Esophagus squamous epithelium (tissue), 5 donors: Measurements from ENCODE around the gene ZBBX. TPM values are rescaled to one million over a fixed set of nuclear protein-coding genes. Genes with fewer than 3 reads are reported as not detected.

Experiments used
- DNase-seq: peaks from one replicate; lab custom pipeline; 2025; lab: John Stamatoyannopoulos, UW
- H3K27ac ChIP-seq, 4 donors: fragments of 200-600 bp; sonication (generic); one replicate each; pipeline ENCODE4 v1.5.1; 2016 to 2019; ENCODE audit warnings: mild to moderate bottlenecking in 1 of 4
- H3K27me3 ChIP-seq, 4 donors: fragments of 200-600 bp; sonication (generic); 1 replicate in 3 of 4; 2 replicates in 1 of 4; pipeline versions ENCODE4 v1.5.1 to v1.6.0; 2017 to 2021; ENCODE audit warnings: antibody characterized with exemption in 1 of 4
- H3K36me3 ChIP-seq, 3 donors: fragments of 200-600 bp; sonication (generic); one replicate each; pipeline ENCODE4 v1.5.1; 2016 to 2019
- H3K4me1 ChIP-seq, 3 donors: fragments of 200-600 bp; sonication (generic); one replicate each; pipeline ENCODE4 v1.5.1; 2017 to 2019
- H3K4me3 ChIP-seq, 4 donors: fragments of 200-600 bp; sonication (generic); 1 replicate in 3 of 4; 2 replicates in 1 of 4; pipeline ENCODE4 v1.5.1; 2016 to 2019; ENCODE audit warnings: mild to moderate bottlenecking in 2 of 4, moderate library complexity in 1 of 4
- H3K9me3 ChIP-seq, 3 donors: fragments of 200-600 bp; sonication (generic); one replicate each; pipeline ENCODE4 v1.5.1; 2016 to 2019
- CTCF ChIP-seq, 6 experiments: fragments of 450-650 bp in 4 of 6; fragments of 200-600 bp in 2 of 6; sonication (generic) in 2 of 6; IDR thresholded peaks; one replicate each; pipeline ENCODE4 v1.5.1; 2016 to 2019; ENCODE audit warnings: antibody characterized with exemption in 6 of 6, mild to moderate bottlenecking in 4 of 6, moderate library complexity in 4 of 6
- POLR2A ChIP-seq, 4 donors: fragments of 450-650 bp; IDR thresholded peaks; one replicate each; pipeline ENCODE4 v1.6.1; 2017; ENCODE audit warnings: antibody characterized with exemption in 4 of 4, mild to moderate bottlenecking in 4 of 4, moderate library complexity in 3 of 4
- WGBS, 2 donors: methylation state at CpG; one replicate each; pipeline ENCODE4 v1.1.5; 2018; 5-methylcytosine and 5-hydroxymethylcytosine counted together
- intact Hi-C: fragments of 100-400 bp; cut with DNase I; formaldehyde crosslinking; loops from one replicate; pipeline ENCODE4 v1.15.0; 2022
- total RNA-seq, 4 donors: library from RNA; depleted of rRNA; stranded (reverse); fragments of >200 nt; gene quantifications; one replicate each; pipeline ENCODE4 v1.1.0, GENCODE V29; 2016
- donor health status: DM: yes; HTN: yes; CAD: no.

The ZBBX gene
- total RNA-seq, 4 donors from 2014 or later, result not detected

- no peaks in the 10 kb centered on the region for H3K36me3 ChIP-seq
- no peaks in the 10 kb centered on the region for H3K4me1 ChIP-seq
- no peak overlapping the region for H3K27ac ChIP-seq
- no peaks in the 10 kb centered on the region for H3K9me3 ChIP-seq
- 63 to 65% methylated on average over 2 to 6 of the region's 8 CpGs for WGBS, 2 donors
- no peak for DNase-seq
- TF ChIP-seq POLR2A (IDR thresholded peaks at IDR 0.05) (no peak), CTCF (IDR thresholded peaks at IDR 0.05) (no peak)
- intact Hi-C loops, result no loop called here
- no peaks in the 10 kb centered on the region for H3K27me3 ChIP-seq
- H3K4me3 ChIP-seq, result no peak overlapping the region
Observed at GRCh38 chr3:167289435-167289834, 90.7 kb downstream of the ZBBX start.

- no peak overlapping the region for H3K4me3 ChIP-seq
- intact Hi-C loops, result no loop called here
- no peak overlapping the region for H3K27ac ChIP-seq
- H3K27me3 ChIP-seq, result no peaks in the 10 kb centered on the region
- no peaks in the 10 kb centered on the region for H3K36me3 ChIP-seq
- no peak for DNase-seq
- TF ChIP-seq CTCF (IDR thresholded peaks at IDR 0.05) (no peak), POLR2A (IDR thresholded peaks at IDR 0.05) (no peak)
- H3K9me3 ChIP-seq, result no peaks in the 10 kb centered on the region
- H3K4me1 ChIP-seq, result no peaks in the 10 kb centered on the region
Observed at GRCh38 chr3:167288737-167289136, 91.4 kb downstream of the ZBBX start.

GRCh38 chr3:167287308-167287707 lies 92.8 kb downstream of the ZBBX start:
- no peaks in the 10 kb centered on the region for H3K27me3 ChIP-seq
- no peaks in the 10 kb centered on the region for H3K4me1 ChIP-seq
- 59 to 65% methylated on average over 3 of the region's 3 CpGs for WGBS, 2 donors
- TF ChIP-seq CTCF (IDR thresholded peaks at IDR 0.05), result no peak
- TF ChIP-seq POLR2A (IDR thresholded peaks at IDR 0.05), result no peak
- H3K4me3 ChIP-seq, result no peak overlapping the region
- no peak overlapping the region for H3K27ac ChIP-seq
- no peaks in the 10 kb centered on the region for H3K36me3 ChIP-seq
- DNase-seq, result no peak
- intact Hi-C loops, result no loop called here
- H3K9me3 ChIP-seq, result no peaks in the 10 kb centered on the region

- no peak for DNase-seq
- intact Hi-C loops, result no loop called here
- Histone ChIP-seq H3K4me3 (no peak overlapping the region), H3K4me1 (no peaks in the 10 kb centered on the region), H3K9me3 (no peaks in the 10 kb centered on the region), H3K27ac (no peak overlapping the region), H3K27me3 (no peaks in the 10 kb centered on the region), H3K36me3 (no peaks in the 10 kb centered on the region)
- 70 to 78% methylated on average over 7 of the region's 7 CpGs for WGBS, 2 donors
- TF ChIP-seq CTCF (IDR thresholded peaks at IDR 0.05), result no peak
- TF ChIP-seq POLR2A (IDR thresholded peaks at IDR 0.05), result no peak
Observed at GRCh38 chr3:167274141-167274874, 105.8 kb downstream of the ZBBX start.

- Histone ChIP-seq H3K9me3 (no peaks in the 10 kb centered on the region), H3K4me1 (no peaks in the 10 kb centered on the region), H3K27ac (no peak overlapping the region), H3K36me3 (no peaks in the 10 kb centered on the region), H3K27me3 (no peaks in the 10 kb centered on the region), H3K4me3 (no peak overlapping the region)
- intact Hi-C loops, result no loop called here
- TF ChIP-seq POLR2A (IDR thresholded peaks at IDR 0.05) (no peak), CTCF (IDR thresholded peaks at IDR 0.05) (no peak)
- 30 to 38% methylated on average over 1 of the region's 1 CpG for WGBS, 2 donors
- DNase-seq, result no peak
Observed at GRCh38 chr3:167253037-167253436, 127.1 kb downstream of the ZBBX start.
